ENCODE data around the gene CCP110.

GRCh38 chr16:19525385-19525723 is 1.6 kb downstream of the CCP110 start:
- TF ChIP-seq CTCF (conservative IDR thresholded peaks at IDR 0.05) (no peak), ZFX (IDR thresholded peaks at IDR 0.05) (no peak)

Measured in C4-2B (cell line).